Measurements from ENCODE around the gene OMD. TPM values are rescaled to one million over a fixed set of nuclear protein-coding genes. Genes with fewer than 3 reads are reported as not detected.
A peak's percentile ranks its signal among the peaks of the same experiment; 100 is the strongest.

The OMD gene
- polyA plus RNA-seq, 1 of the 3 experiments (the other 2 are of a cell fraction) = not detected

DNA sequence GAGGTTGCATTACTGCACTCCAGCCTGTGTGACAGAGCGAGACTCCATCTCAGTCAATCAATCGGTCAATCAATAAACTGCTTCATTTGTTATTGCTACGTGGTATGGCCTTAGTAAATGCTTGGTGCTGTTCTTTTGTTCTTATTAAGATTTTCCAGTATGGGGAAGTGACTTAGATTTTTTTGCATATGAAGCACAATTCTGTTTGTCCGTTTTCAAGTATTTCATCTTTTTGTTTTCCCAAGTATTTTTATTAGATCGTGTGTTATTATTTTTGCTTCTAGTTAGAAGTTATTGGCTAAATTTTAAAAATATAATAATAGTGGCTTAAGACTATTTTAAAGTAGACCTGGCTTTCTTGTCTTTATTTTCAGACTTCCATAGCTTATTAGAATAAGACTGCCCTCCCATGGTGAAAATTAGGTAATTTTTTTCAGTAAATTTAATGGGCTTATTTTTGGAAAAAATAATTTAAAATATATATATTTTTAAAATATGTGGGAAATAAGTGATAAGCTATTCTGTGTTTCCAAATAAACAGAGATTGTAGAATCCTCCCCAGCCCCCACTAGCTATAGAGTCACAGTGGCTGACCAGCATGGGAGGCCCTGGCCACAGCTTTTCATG lies 14.7 kb upstream of the OMD start:
- H3K27me3 ChIP-seq (ENCODE audit: insufficient read depth) = no peaks in the 10 kb centered on the region
- ChIA-PET CTCF (interaction anchor here (0.6 to 5.2 kb wide), 24 partner anchors 10 to 301 kb away, joined by 3 to 61 read pairs (median 4); partner anchors contain the start of genes CENPP, NOL8 and OMD), POLR2A (interaction anchor here (1.6 kb wide), 1 partner anchor 114 kb away, joined by 6 read pairs; the partner anchor contains the start of genes CENPP and NOL8)
- H3K9me3 ChIP-seq = no peaks in the 10 kb centered on the region
- 65% methylated on average over 5 of the region's 5 CpGs for WGBS (ENCODE audit: low lambda C conversion rate)
- H4K20me1 ChIP-seq (ENCODE audit: insufficient read depth) = no peaks in the 10 kb centered on the region
- H2AFZ ChIP-seq (ENCODE audit: low read depth) = no peak overlapping the region
- H3K4me2 ChIP-seq = peak overlapping the region; percentile 37; the same call in 1 of the 2 replicates
- peak; percentile 19 for DNase-seq
- H3K9ac ChIP-seq = no peak overlapping the region
- TF ChIP-seq TCF12 (IDR thresholded peaks at IDR 0.05) = no peak
- TF ChIP-seq RXRA (IDR thresholded peaks at IDR 0.05; ENCODE audit: borderline replicate concordance, low read depth) = no peak
- TF ChIP-seq, protein P1, sequence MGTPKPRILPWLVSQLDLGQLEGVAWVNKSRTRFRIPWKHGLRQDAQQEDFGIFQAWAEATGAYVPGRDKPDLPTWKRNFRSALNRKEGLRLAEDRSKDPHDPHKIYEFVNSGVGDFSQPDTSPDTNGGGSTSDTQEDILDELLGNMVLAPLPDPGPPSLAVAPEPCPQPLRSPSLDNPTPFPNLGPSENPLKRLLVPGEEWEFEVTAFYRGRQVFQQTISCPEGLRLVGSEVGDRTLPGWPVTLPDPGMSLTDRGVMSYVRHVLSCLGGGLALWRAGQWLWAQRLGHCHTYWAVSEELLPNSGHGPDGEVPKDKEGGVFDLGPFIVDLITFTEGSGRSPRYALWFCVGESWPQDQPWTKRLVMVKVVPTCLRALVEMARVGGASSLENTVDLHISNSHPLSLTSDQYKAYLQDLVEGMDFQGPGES (IDR thresholded peaks at IDR 0.05; ENCODE audit: low read depth, low read length) = no peak
- TF ChIP-seq, protein P2, sequence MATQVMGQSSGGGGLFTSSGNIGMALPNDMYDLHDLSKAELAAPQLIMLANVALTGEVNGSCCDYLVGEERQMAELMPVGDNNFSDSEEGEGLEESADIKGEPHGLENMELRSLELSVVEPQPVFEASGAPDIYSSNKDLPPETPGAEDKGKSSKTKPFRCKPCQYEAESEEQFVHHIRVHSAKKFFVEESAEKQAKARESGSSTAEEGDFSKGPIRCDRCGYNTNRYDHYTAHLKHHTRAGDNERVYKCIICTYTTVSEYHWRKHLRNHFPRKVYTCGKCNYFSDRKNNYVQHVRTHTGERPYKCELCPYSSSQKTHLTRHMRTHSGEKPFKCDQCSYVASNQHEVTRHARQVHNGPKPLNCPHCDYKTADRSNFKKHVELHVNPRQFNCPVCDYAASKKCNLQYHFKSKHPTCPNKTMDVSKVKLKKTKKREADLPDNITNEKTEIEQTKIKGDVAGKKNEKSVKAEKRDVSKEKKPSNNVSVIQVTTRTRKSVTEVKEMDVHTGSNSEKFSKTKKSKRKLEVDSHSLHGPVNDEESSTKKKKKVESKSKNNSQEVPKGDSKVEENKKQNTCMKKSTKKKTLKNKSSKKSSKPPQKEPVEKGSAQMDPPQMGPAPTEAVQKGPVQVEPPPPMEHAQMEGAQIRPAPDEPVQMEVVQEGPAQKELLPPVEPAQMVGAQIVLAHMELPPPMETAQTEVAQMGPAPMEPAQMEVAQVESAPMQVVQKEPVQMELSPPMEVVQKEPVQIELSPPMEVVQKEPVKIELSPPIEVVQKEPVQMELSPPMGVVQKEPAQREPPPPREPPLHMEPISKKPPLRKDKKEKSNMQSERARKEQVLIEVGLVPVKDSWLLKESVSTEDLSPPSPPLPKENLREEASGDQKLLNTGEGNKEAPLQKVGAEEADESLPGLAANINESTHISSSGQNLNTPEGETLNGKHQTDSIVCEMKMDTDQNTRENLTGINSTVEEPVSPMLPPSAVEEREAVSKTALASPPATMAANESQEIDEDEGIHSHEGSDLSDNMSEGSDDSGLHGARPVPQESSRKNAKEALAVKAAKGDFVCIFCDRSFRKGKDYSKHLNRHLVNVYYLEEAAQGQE (IDR thresholded peaks at IDR 0.05; ENCODE audit: low read depth, low read length) = no peak
- no peak for TF ChIP-seq GABPA (IDR thresholded peaks at IDR 0.05; ENCODE audit: low read depth)
- TF ChIP-seq, protein P3, sequence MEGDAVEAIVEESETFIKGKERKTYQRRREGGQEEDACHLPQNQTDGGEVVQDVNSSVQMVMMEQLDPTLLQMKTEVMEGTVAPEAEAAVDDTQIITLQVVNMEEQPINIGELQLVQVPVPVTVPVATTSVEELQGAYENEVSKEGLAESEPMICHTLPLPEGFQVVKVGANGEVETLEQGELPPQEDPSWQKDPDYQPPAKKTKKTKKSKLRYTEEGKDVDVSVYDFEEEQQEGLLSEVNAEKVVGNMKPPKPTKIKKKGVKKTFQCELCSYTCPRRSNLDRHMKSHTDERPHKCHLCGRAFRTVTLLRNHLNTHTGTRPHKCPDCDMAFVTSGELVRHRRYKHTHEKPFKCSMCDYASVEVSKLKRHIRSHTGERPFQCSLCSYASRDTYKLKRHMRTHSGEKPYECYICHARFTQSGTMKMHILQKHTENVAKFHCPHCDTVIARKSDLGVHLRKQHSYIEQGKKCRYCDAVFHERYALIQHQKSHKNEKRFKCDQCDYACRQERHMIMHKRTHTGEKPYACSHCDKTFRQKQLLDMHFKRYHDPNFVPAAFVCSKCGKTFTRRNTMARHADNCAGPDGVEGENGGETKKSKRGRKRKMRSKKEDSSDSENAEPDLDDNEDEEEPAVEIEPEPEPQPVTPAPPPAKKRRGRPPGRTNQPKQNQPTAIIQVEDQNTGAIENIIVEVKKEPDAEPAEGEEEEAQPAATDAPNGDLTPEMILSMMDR (IDR thresholded peaks at IDR 0.05) = peak; percentile 55
- TF ChIP-seq POLR2AphosphoS5 (IDR thresholded peaks at IDR 0.05; ENCODE audit: low read depth, low read length) = no peak
- TF ChIP-seq RFX5 (IDR thresholded peaks at IDR 0.05; ENCODE audit: low read length) = no peak
- peak; percentile 27 for TF ChIP-seq SMC3 (IDR thresholded peaks at IDR 0.05; ENCODE audit: low read depth, low read length)
- TF ChIP-seq RAD21 (IDR thresholded peaks at IDR 0.05; ENCODE audit: low read length) = peak; percentile 66
- peaks cover 0 to 5% of the 10 kb centered on the region in 2 experiments; a peak in 1 of 4 replicates for H3K4me1 ChIP-seq (ENCODE audit: control insufficient read depth in 1 of 2, insufficient read depth in 2 of 2, low read depth in 1 of 2, low read length in 1 of 2)
- H3F3A ChIP-seq (replicated peaks; ENCODE audit: insufficient read depth) = peaks cover 7% of the 10 kb centered on the region
- H3K36me3 ChIP-seq (replicated peaks in 1 of 2; ENCODE audit: control insufficient read depth in 1 of 2, insufficient read depth in 2 of 2, low read length in 1 of 2) = no peaks in the 10 kb centered on the region
- H3K9me2 ChIP-seq = no peaks in the 10 kb centered on the region
- no peak overlapping the region for H3K4me3 ChIP-seq (ENCODE audit: low read depth in 2 of 2, low read length in 1 of 2)
- peak overlapping the region in 1 of 2 experiments; percentile 41; a peak in 1 of 4 replicates for H3K27ac ChIP-seq (ENCODE audit: low read depth in 2 of 2, low read length in 1 of 2)
- no peaks in the 10 kb centered on the region for H3K79me2 ChIP-seq (ENCODE audit: insufficient read depth)

Data from SK-N-SH (cell line).